ENCODE measurements around the gene ITPKC.

The ITPKC gene

GRCh38 chr19:40689339-40690049 lies 27.4 kb upstream of the ITPKC start:
- Histone ChIP-seq H3K27ac (ENCODE audit: insufficient read depth, low read depth, low read length, poor library complexity, severe bottlenecking) (no peak overlapping the region), H3K9me3 (ENCODE audit: control insufficient read depth, low read length) (no peaks in the 10 kb centered on the region), H3K27me3 (ENCODE audit: control insufficient read depth, insufficient read depth, low read length, poor library complexity, severe bottlenecking) (no peaks in the 10 kb centered on the region), H3K36me3 (ENCODE audit: control insufficient read depth, insufficient read depth, low read length) (peaks cover 13% of the 10 kb centered on the region), H3K4me3 (ENCODE audit: insufficient read depth, low read depth, low read length) (peak overlapping the region; percentile 55), H3K4me1 (ENCODE audit: control insufficient read depth, insufficient read depth, low read length) (peaks cover 8% of the 10 kb centered on the region)
- WGBS, 2 experiments, result 29% methylated on average over 18 of the region's 18 CpGs

GRCh38 chr19:40690050-40690692 lies 26.7 kb upstream of the ITPKC start, which contains the start of gene NUMBL:
Gene NUMBL, minus strand, starts transcription at chr19:40690651. Its CDS starts 168 bp downstream, at chr19:40690483.
- H3K4me1 ChIP-seq (ENCODE audit: control insufficient read depth, insufficient read depth, low read length), result peaks cover 8% of the 10 kb centered on the region
- 0% methylated on average over 50 of the region's 50 CpGs for WGBS, 2 experiments
- no peaks in the 10 kb centered on the region for H3K9me3 ChIP-seq (ENCODE audit: control insufficient read depth, low read length)

GRCh38 chr19:40690693-40691420 lies 26.1 kb upstream of the ITPKC start:
- Histone ChIP-seq H3K4me1 (ENCODE audit: control insufficient read depth, insufficient read depth, low read length) (peaks cover 8% of the 10 kb centered on the region), H3K36me3 (ENCODE audit: control insufficient read depth, insufficient read depth, low read length) (peaks cover 8% of the 10 kb centered on the region), H3K4me3 (ENCODE audit: insufficient read depth, low read depth, low read length) (peak overlapping the region; percentile 55), H3K27me3 (ENCODE audit: control insufficient read depth, insufficient read depth, low read length, poor library complexity, severe bottlenecking) (no peaks in the 10 kb centered on the region), H3K27ac (ENCODE audit: insufficient read depth, low read depth, low read length, poor library complexity, severe bottlenecking) (peak overlapping the region; percentile 86), H3K9me3 (ENCODE audit: control insufficient read depth, low read length) (no peaks in the 10 kb centered on the region)
- 1 to 2% methylated on average over 56 of the region's 56 CpGs for WGBS, 2 experiments

More at GRCh38 chr19:40690050-40690692, 26.7 kb upstream of the ITPKC start, which contains the start of gene NUMBL:
- Histone ChIP-seq H3K4me3 (ENCODE audit: insufficient read depth, low read depth, low read length) (peak within 1 kb of the TSS; percentile 55), H3K36me3 (ENCODE audit: control insufficient read depth, insufficient read depth, low read length) (peaks cover 12% of the 10 kb centered on the region), H3K27me3 (ENCODE audit: control insufficient read depth, insufficient read depth, low read length, poor library complexity, severe bottlenecking) (no peaks in the 10 kb centered on the region), H3K27ac (ENCODE audit: insufficient read depth, low read depth, low read length, poor library complexity, severe bottlenecking) (peak within 1 kb of the TSS; percentile 86)

- Histone ChIP-seq H3K27ac (ENCODE audit: insufficient read depth, low read depth, low read length, poor library complexity, severe bottlenecking) (peak overlapping the region; percentile 86), H3K4me3 (ENCODE audit: insufficient read depth, low read depth, low read length) (no peak overlapping the region), H3K4me1 (ENCODE audit: control insufficient read depth, insufficient read depth, low read length) (peaks cover 8% of the 10 kb centered on the region), H3K9me3 (ENCODE audit: control insufficient read depth, low read length) (no peaks in the 10 kb centered on the region), H3K36me3 (ENCODE audit: control insufficient read depth, insufficient read depth, low read length) (peaks cover 10% of the 10 kb centered on the region), H3K27me3 (ENCODE audit: control insufficient read depth, insufficient read depth, low read length, poor library complexity, severe bottlenecking) (no peaks in the 10 kb centered on the region)
- 65 to 72% methylated on average over 19 to 21 of the region's 24 CpGs for WGBS, 2 experiments
These were observed 25.3 kb upstream of the ITPKC start for GRCh38 chr19:40691421-40692211.

- 84 to 90% methylated on average over 14 of the region's 14 CpGs for WGBS, 2 experiments
- no peak overlapping the region for H3K4me3 ChIP-seq (ENCODE audit: insufficient read depth, low read depth, low read length)
- H3K27me3 ChIP-seq (ENCODE audit: control insufficient read depth, insufficient read depth, low read length, poor library complexity, severe bottlenecking), result no peaks in the 10 kb centered on the region
- H3K27ac ChIP-seq (ENCODE audit: insufficient read depth, low read depth, low read length, poor library complexity, severe bottlenecking), result no peak overlapping the region
- H3K36me3 ChIP-seq (ENCODE audit: control insufficient read depth, insufficient read depth, low read length), result peaks cover 8% of the 10 kb centered on the region
- peaks cover 8% of the 10 kb centered on the region for H3K4me1 ChIP-seq (ENCODE audit: control insufficient read depth, insufficient read depth, low read length)
- H3K9me3 ChIP-seq (ENCODE audit: control insufficient read depth, low read length), result no peaks in the 10 kb centered on the region
These were observed 24.7 kb upstream of the ITPKC start for GRCh38 chr19:40692212-40692551.

GRCh38 chr19:40693150-40693788 lies 23.6 kb upstream of the ITPKC start:
- Histone ChIP-seq H3K4me1 (ENCODE audit: control insufficient read depth, insufficient read depth, low read length) (peaks cover 8% of the 10 kb centered on the region), H3K36me3 (ENCODE audit: control insufficient read depth, insufficient read depth, low read length) (peaks cover 9% of the 10 kb centered on the region), H3K27ac (ENCODE audit: insufficient read depth, low read depth, low read length, poor library complexity, severe bottlenecking) (no peak overlapping the region), H3K27me3 (ENCODE audit: control insufficient read depth, insufficient read depth, low read length, poor library complexity, severe bottlenecking) (no peaks in the 10 kb centered on the region), H3K4me3 (ENCODE audit: insufficient read depth, low read depth, low read length) (no peak overlapping the region), H3K9me3 (ENCODE audit: control insufficient read depth, low read length) (no peaks in the 10 kb centered on the region)
- WGBS, 2 experiments, result 90 to 94% methylated on average over 11 of the region's 11 CpGs

GRCh38 chr19:40693896-40694295 lies 23.0 kb upstream of the ITPKC start:
- no peaks in the 10 kb centered on the region for H3K9me3 ChIP-seq (ENCODE audit: control insufficient read depth, low read length)
- H3K4me3 ChIP-seq (ENCODE audit: insufficient read depth, low read depth, low read length), result no peak overlapping the region
- no peaks in the 10 kb centered on the region for H3K27me3 ChIP-seq (ENCODE audit: control insufficient read depth, insufficient read depth, low read length, poor library complexity, severe bottlenecking)
- peaks cover 9% of the 10 kb centered on the region for H3K36me3 ChIP-seq (ENCODE audit: control insufficient read depth, insufficient read depth, low read length)
- H3K4me1 ChIP-seq (ENCODE audit: control insufficient read depth, insufficient read depth, low read length), result peaks cover 8% of the 10 kb centered on the region
- WGBS, 2 experiments, result 93 to 95% methylated on average over 4 of the region's 4 CpGs
- no peak overlapping the region for H3K27ac ChIP-seq (ENCODE audit: insufficient read depth, low read depth, low read length, poor library complexity, severe bottlenecking)

- WGBS, 2 experiments, result 97 to 99% methylated on average over 4 to 5 of the region's 5 CpGs
- H3K36me3 ChIP-seq (ENCODE audit: control insufficient read depth, insufficient read depth, low read length), result peaks cover 17% of the 10 kb centered on the region
- H3K27ac ChIP-seq (ENCODE audit: insufficient read depth, low read depth, low read length, poor library complexity, severe bottlenecking), result no peak overlapping the region
- no peak overlapping the region for H3K4me3 ChIP-seq (ENCODE audit: insufficient read depth, low read depth, low read length)
- no peaks in the 10 kb centered on the region for H3K9me3 ChIP-seq (ENCODE audit: control insufficient read depth, low read length)
- H3K27me3 ChIP-seq (ENCODE audit: control insufficient read depth, insufficient read depth, low read length, poor library complexity, severe bottlenecking), result no peaks in the 10 kb centered on the region
- peaks cover 4% of the 10 kb centered on the region for H3K4me1 ChIP-seq (ENCODE audit: control insufficient read depth, insufficient read depth, low read length)
These were observed 21.0 kb upstream of the ITPKC start for GRCh38 chr19:40695881-40696280.

GRCh38 chr19:40697007-40697406 lies 19.9 kb upstream of the ITPKC start:
- Histone ChIP-seq H3K27ac (ENCODE audit: insufficient read depth, low read depth, low read length, poor library complexity, severe bottlenecking) (no peak overlapping the region), H3K4me1 (ENCODE audit: control insufficient read depth, insufficient read depth, low read length) (no peaks in the 10 kb centered on the region), H3K36me3 (ENCODE audit: control insufficient read depth, insufficient read depth, low read length) (peaks cover 26% of the 10 kb centered on the region), H3K4me3 (ENCODE audit: insufficient read depth, low read depth, low read length) (no peak overlapping the region), H3K9me3 (ENCODE audit: control insufficient read depth, low read length) (no peaks in the 10 kb centered on the region), H3K27me3 (ENCODE audit: control insufficient read depth, insufficient read depth, low read length, poor library complexity, severe bottlenecking) (no peaks in the 10 kb centered on the region)
- 92 to 93% methylated on average over 6 of the region's 6 CpGs for WGBS, 2 experiments
